ENCODE data around the gene CRTC1. TPM values are rescaled to one million over a fixed set of nuclear protein-coding genes. Genes with fewer than 3 reads are reported as not detected.

The CRTC1 gene
- total RNA-seq, 1 donor from 2014 or later: 15.5 TPM

DNA sequence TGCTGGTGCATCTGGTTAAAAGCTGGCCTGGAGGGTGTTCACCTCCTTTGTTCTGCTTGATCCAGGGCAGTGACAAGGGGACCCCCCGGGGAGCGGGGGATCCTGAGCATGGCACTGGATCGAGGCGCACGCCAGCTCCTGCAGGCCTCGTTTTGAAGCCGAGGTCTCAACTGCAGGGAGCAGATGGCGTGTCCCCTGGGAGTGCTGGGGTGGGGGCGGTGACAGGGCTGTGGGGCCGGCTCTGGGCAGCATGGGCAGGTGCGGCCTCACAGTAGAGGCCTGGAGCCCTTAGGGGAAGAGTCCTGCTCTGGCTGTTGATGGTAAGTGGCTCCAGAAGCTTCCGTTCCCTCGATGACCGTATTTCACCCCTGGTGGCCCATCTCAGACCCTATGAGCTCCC is 51.8 kb downstream of the CRTC1 start:
- POLR2A ChIA-PET: no interaction called here
- H3K27me3 Mint-ChIP-seq: no peaks in the 10 kb centered on the region
- DNase-seq: no peak
- no peak for ATAC-seq (ENCODE audit: low read depth)
- no peaks in the 10 kb centered on the region for H3K9me3 Mint-ChIP-seq
- CTCF ChIA-PET: no interaction called here
- no peak overlapping the region for H3K4me3 Mint-ChIP-seq
- intact Hi-C loops (cut with micrococcal nuclease): no loop called here
- H3K27ac Mint-ChIP-seq: no peak overlapping the region
- peaks cover 5% of the 10 kb centered on the region for H3K4me1 Mint-ChIP-seq
- peaks cover 6% of the 10 kb centered on the region for H3K36me3 Mint-ChIP-seq (ENCODE audit: low read depth)
- no peak for TF ChIP-seq CTCF (IDR thresholded peaks at IDR 0.05)

- H3K27me3 Mint-ChIP-seq: no peaks in the 10 kb centered on the region
- H3K9me3 Mint-ChIP-seq: no peaks in the 10 kb centered on the region
- H3K36me3 Mint-ChIP-seq (ENCODE audit: low read depth): peaks cover 6% of the 10 kb centered on the region
- DNase-seq: no peak
- intact Hi-C loops (cut with micrococcal nuclease): no loop called here
- no peak overlapping the region for H3K4me3 Mint-ChIP-seq
- peaks cover 5% of the 10 kb centered on the region for H3K4me1 Mint-ChIP-seq
- no peak for TF ChIP-seq CTCF (IDR thresholded peaks at IDR 0.05)
- ChIA-PET CTCF (no interaction called here), POLR2A (no interaction called here)
- no peak overlapping the region for H3K27ac Mint-ChIP-seq
- no peak for ATAC-seq (ENCODE audit: low read depth)
Observed at GRCh38 chr19:18735752-18736151, 52.3 kb downstream of the CRTC1 start.

GRCh38 chr19:18736415-18737336 is 53.2 kb downstream of the CRTC1 start:
- H3K27me3 Mint-ChIP-seq: no peaks in the 10 kb centered on the region
- peaks cover 5% of the 10 kb centered on the region for H3K4me1 Mint-ChIP-seq
- peaks cover 6% of the 10 kb centered on the region for H3K36me3 Mint-ChIP-seq (ENCODE audit: low read depth)
- intact Hi-C loops (cut with micrococcal nuclease): no loop called here
- no peaks in the 10 kb centered on the region for H3K9me3 Mint-ChIP-seq
- ChIA-PET POLR2A (interaction anchor here (0.6 kb wide), 1 partner anchor 43 kb away, joined by 3 read pairs; no protein-coding TSS in a partner anchor), CTCF (no interaction called here)
- no peak overlapping the region for H3K27ac Mint-ChIP-seq
- no peak overlapping the region for H3K4me3 Mint-ChIP-seq
- TF ChIP-seq CTCF (IDR thresholded peaks at IDR 0.05): no peak
- DNase-seq (no peak), ATAC-seq (ENCODE audit: low read depth) (no peak)

DNA sequence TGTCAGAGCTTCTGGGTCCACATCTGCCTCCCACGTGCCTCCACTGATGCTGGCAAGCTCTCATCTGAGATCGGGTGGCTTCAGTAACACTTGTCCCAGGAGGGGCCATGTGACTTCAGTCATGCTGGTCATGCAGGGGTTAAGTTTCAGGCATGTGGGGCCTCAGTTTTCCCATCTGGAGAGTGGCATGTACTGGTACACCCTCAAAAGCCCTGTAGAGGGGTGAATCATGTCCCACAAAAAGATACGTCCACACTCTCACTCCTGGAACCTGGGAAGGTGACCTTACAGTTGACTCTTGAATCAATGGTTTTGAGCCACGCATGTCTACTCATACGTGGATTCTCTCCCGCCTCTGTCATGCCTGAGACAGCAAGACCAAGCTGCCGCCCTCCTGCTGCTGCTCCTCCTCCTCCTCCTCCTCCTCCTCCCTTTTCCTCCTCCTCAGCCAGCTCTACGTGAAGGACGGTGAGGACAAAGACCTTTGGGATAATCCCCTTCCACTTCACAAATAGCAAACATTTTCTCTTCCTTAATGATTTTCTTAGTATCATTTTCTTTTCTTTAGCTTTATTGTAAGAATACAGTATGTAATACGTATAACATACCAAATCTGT is 54.0 kb downstream of the CRTC1 start:
- CTCF ChIA-PET: no interaction called here

More for the DNA sequence above, 54.0 kb downstream of the CRTC1 start:
- TF ChIP-seq CTCF (IDR thresholded peaks at IDR 0.05): no peak
- peaks cover 5% of the 10 kb centered on the region for H3K4me1 Mint-ChIP-seq
- DNase-seq (no peak), ATAC-seq (ENCODE audit: low read depth) (no peak)
- POLR2A ChIA-PET: interaction anchor here (0.6 to 0.8 kb wide), 2 partner anchors 18 to 43 kb away, joined by 3 to 6 read pairs; no protein-coding TSS in a partner anchor
- H3K27ac Mint-ChIP-seq: no peak overlapping the region
- no peak overlapping the region for H3K4me3 Mint-ChIP-seq
- intact Hi-C loops (cut with micrococcal nuclease): no loop called here
- H3K36me3 Mint-ChIP-seq (ENCODE audit: low read depth): peaks cover 2% of the 10 kb centered on the region
- H3K9me3 Mint-ChIP-seq: no peaks in the 10 kb centered on the region
- H3K27me3 Mint-ChIP-seq: no peaks in the 10 kb centered on the region
